ENCODE data around the gene TSPO.
A peak's percentile ranks its signal among the peaks of the same experiment; 100 is the strongest.
"Not testable (repeated sequence)": the region's sequence is repeated elsewhere in the genome, so short reads cannot be mapped to it uniquely, and the experiment has no call there.

The TSPO gene

GRCh38 chr22:43151251-43152002, at the start of gene TSPO:
TSS of gene TSPO (plus strand) at chr22:43151559. CDS start at chr22:43159239, 7,680 bp downstream.
- DNase-seq (ENCODE audit: low read depth): peak; percentile 42

- DNase-seq (ENCODE audit: low read depth): not testable (repeated sequence)
Measured at GRCh38 chr22:43104056-43104625, 47.2 kb upstream of the TSPO start.

DNA sequence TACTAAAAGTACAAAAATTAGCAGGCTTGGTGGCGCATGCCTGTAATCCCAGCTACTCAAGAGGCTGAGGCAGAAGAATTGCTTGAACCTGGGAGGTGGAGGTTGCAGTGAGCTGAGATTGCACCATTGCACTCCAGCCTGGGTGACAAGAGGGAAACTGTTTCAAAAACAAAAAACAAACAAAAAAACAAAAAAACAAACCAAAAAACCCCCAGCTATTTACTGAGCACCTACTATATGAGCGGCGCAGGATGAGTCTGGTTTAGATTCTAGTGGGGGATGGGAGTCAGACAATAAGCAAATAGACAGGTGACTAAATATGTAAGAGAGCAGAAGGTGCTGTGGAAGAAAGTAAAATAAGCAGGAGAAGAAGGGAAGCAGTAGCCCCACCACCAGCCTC, 46.4 kb upstream of the TSPO start:
- not testable (repeated sequence) for DNase-seq (ENCODE audit: low read depth)

- no peak for DNase-seq (ENCODE audit: low read depth)
Measured at GRCh38 chr22:43106302-43106701, 45.1 kb upstream of the TSPO start.

- DNase-seq (ENCODE audit: low read depth): no peak
Measured at GRCh38 chr22:43109511-43109910, 41.8 kb upstream of the TSPO start.

DNA sequence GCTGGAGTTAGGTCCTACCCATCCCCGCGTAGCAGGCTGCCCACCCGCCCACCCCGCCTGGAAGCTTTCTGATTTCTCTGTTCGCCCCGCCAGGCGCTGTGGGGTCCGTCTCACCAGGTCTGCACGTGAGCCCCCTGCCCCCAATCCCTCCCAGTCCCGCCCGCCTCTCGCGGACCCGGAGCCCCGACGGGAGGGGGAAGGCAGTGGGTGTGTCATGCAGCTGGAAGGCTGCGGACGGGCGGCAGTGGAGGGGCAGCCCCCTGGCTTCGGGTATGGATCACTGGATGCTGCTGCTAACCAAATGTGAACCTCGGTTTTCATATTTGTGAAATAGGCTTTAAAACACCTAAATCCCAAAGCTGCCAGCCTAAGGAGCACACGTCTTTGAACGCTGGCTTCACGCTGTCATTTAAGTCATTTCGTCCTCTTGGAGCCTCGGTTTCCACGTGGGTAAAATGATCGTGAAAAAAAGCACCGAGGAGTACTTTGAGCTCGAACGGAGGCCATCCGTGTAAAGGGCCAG, 41.4 kb upstream of the TSPO start:
- no peak for DNase-seq (ENCODE audit: low read depth)

GRCh38 chr22:43110444-43110926, 40.9 kb upstream of the TSPO start, which contains the start of gene BIK:
TSS of gene BIK (plus strand) at chr22:43110750. CDS start at chr22:43124023, 13,273 bp downstream.
- DNase-seq (ENCODE audit: low read depth): no peak

DNA sequence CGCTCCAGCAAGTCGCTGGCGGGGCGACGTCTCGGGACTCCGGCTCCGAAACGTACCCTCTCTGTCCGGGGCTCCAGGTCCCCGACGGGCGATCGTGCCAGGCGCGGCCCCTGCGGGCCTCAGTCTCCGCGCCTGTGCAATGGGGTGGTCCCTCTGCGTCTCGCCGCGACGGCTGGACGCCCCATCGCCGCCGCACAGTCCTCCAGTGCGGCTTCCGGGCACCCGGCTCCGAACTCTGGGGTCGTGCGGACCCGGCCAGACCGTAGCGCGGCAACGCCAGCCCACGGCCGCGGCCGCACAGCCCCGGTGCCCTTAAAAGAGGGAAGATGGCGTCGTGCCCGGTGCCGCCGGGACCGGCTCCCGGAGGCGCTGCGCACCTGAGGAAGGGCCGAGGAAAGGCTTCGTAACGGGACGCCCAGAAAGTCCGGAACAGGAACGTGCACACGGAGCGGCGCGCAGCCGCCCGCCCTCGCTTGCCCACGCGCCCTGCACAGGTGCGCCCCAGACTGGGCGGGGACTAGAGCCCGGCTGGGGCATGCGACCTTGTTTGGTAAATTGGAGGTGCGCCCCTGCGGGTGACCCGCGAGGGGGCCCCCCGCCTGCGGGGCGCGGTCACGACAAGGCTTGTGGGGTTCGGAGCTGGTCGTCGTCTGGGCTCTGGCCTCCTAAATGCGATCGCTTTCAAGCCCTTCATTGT, 40.3 kb upstream of the TSPO start:
- no peak for DNase-seq (ENCODE audit: low read depth)

- no peak for DNase-seq (ENCODE audit: low read depth)
Measured at GRCh38 chr22:43113526-43114251, 37.7 kb upstream of the TSPO start.

DNA sequence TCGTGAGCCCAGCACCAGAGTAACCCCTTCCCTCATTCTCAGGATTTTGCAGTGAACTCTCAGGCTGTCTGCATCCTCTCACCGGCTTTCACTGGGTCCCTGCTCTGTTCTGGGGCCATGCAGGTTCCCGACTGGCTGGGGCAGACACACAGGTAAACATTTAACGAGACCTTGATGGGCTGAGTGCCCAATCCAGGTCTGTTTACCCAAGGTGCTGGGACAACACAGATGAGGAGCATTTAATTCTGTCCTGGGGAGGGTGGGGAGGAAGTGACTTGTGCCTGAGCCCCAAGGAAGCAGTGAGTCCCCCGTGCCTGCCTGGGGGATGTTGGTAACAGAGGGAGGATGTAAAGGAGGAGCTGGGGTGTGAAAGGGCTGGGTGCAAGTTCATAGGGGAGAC, 36.4 kb upstream of the TSPO start:
- DNase-seq (ENCODE audit: low read depth): no peak

- no peak for DNase-seq (ENCODE audit: low read depth)
Measured at GRCh38 chr22:43116932-43117331, 34.4 kb upstream of the TSPO start.

DNA sequence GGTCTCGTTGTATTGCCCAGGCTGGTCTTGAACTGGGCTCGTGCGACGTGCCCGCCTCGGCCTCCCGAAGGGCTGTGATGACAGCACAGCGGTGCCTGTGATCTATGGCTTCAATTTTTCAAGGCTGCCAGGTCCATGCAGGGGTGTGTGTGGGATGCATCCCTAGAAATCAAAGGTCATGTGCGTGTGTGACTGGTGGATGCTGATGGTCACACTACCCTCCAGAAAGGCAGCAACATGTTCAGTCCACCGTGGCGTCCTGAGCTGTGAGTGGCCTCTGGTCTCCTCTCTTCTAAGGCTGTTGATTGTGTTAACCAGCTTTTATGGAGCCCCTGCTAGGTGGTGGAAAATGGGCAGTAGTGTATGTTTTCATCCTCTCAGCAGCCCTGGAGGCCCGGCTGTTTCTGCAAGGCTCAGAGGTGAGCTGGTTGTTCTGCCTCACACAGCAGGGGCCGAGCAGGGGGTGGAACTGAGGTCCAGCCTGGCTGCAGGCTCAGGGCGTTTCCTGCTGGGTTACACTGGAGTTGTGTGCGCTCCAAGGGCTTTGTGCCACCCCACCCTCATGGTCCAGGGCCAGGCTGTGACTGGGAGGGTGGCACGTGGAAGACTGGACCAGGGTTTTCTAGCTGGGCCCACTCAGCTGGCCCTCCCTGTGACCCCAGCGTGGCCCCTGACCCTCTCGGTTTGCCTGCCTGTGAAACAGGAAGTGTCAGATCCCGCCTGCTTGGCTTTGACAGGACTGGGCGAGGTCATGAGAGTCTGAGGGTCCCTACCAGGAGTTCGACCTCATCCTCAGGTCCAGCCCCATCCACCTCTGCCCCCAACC, 33.1 kb upstream of the TSPO start:
- no peak for DNase-seq (ENCODE audit: low read depth)

- no peak for DNase-seq (ENCODE audit: low read depth)
Measured at GRCh38 chr22:43118953-43119458, 32.4 kb upstream of the TSPO start.

- DNase-seq (ENCODE audit: low read depth): no peak
Measured at GRCh38 chr22:43126501-43127165, 24.7 kb upstream of the TSPO start.

GRCh38 chr22:43127166-43127908, 24.0 kb upstream of the TSPO start:
- no peak for DNase-seq (ENCODE audit: low read depth)

DNA sequence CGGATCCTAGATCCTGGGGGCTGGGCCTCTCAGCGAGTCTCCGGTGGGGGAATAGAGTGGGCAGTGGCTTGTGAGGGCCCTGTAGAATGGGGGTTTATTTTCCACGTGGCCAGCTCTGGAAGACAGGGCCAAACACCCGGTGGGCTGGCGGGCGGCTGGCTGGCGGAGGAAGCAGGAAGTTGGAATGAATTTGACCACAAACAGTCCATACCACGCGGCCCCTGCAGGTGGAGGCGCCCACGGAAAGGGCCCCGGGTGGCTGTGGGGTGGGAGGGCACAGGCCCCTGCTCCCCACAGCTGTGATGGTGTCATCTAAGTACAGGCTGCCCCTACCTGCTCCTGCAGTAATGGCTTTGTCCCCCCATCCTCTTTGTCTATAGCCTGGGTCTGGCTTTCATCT, 23.2 kb upstream of the TSPO start:
- DNase-seq (ENCODE audit: low read depth): no peak

GRCh38 chr22:43128928-43129424, 22.4 kb upstream of the TSPO start:
- DNase-seq (ENCODE audit: low read depth): no peak

- DNase-seq (ENCODE audit: low read depth): no peak
Measured at GRCh38 chr22:43129426-43130425, 21.6 kb upstream of the TSPO start.
